Measurements from ENCODE around the gene MAP2K2. TPM values are rescaled to one million over a fixed set of nuclear protein-coding genes. Genes with fewer than 3 reads are reported as not detected.

Gene MAP2K2
- total and polyA plus RNA-seq, 9 of the 15 experiments (the other 6 are each of a cell fraction or from before 2014, with no cell fraction given), result 1.0 to 151 (median 58.3) TPM

- TF ChIP-seq HSF4 (CRISPR knock-in tag; IDR thresholded peaks at IDR 0.05; ENCODE audit: borderline replicate concordance), result no peak
- no peak for TF ChIP-seq DLX4 (CRISPR knock-in tag; IDR thresholded peaks at IDR 0.05)
- TF ChIP-seq HMGN3 (IDR thresholded peaks at IDR 0.05; ENCODE audit: borderline replicate concordance, extremely low read depth, insufficient read length, low read depth, low read length), result peak; percentile 34
- peak; percentile 53 for TF ChIP-seq ZBTB7A (IDR thresholded peaks at IDR 0.05; ENCODE audit: borderline replicate concordance, control insufficient read depth, low read depth, low read length)
- no peak for TF ChIP-seq CBFA2T2 (conservative IDR thresholded peaks at IDR 0.05)
- TF ChIP-seq ZNF280A (IDR thresholded peaks at IDR 0.05; ENCODE audit: low read depth, partially characterized antibody), result no peak
- no peak for TF ChIP-seq ZNF449 (CRISPR knock-in tag; IDR thresholded peaks at IDR 0.05)
- no peak for TF ChIP-seq DPF2 (IDR thresholded peaks at IDR 0.05)
- no peak for TF ChIP-seq HMBOX1 (IDR thresholded peaks at IDR 0.05)
- TF ChIP-seq BRD4 (IDR thresholded peaks at IDR 0.05), result no peak
Measured at GRCh38 chr19:4064149-4064495, 59.8 kb downstream of the MAP2K2 start (continued).
